ENCODE data around the gene OVOL2. TPM values are rescaled to one million over a fixed set of nuclear protein-coding genes. Genes with fewer than 3 reads are reported as not detected.

OVOL2 gene
- polyA plus RNA-seq, 12 donors = 0.37 to 2.8 (median 1.2) TPM; not detected in 9

- DNase-seq = no peak
These were observed 67.3 kb downstream of the OVOL2 start for GRCh38 chr20:17990278-17990972.

GRCh38 chr20:17987988-17988387 lies 69.7 kb downstream of the OVOL2 start:
- DNase-seq = no peak

- DNase-seq = no peak
These were observed 72.2 kb downstream of the OVOL2 start for GRCh38 chr20:17985388-17986018.

- DNase-seq = no peak
These were observed 81.4 kb downstream of the OVOL2 start for GRCh38 chr20:17976305-17976704.

Other genes starting within 250 kb of the OVOL2 start
- 100 to 1,000 TPM in 9 of 12 donors, 10 to 100 TPM in 2, not detected in 1; 86.1 to 144 (median 117) TPM for gene SNX5, start 89.1 kb downstream of the OVOL2 start, polyA plus RNA-seq (ENCODE audit: insufficient read length in 12 of 12)
- gene MGME1, start 88.9 kb downstream of the OVOL2 start, polyA plus RNA-seq (ENCODE audit: insufficient read length in 12 of 12) = 10 to 100 TPM in 11 of 12 donors, not detected in 1; 16.4 to 30.5 (median 20.5) TPM
- gene KAT14, start 79.9 kb upstream of the OVOL2 start, polyA plus RNA-seq (ENCODE audit: insufficient read length in 12 of 12) = 10 to 100 TPM in 11 of 12 donors, not detected in 1; 17.2 to 24.6 (median 19.5) TPM
- gene PET117, start 79.9 kb upstream of the OVOL2 start, polyA plus RNA-seq (ENCODE audit: insufficient read length in 12 of 12) = 10 to 100 TPM in 6 of 12 donors, 1 to 10 TPM in 4, not detected in 2; 8.1 to 12.5 (median 10.2) TPM
- gene ZNF133, start 230.6 kb upstream of the OVOL2 start, polyA plus RNA-seq (ENCODE audit: insufficient read length in 12 of 12) = 10 to 100 TPM in 10 of 12 donors, 1 to 10 TPM in 1, not detected in 1; 5.4 to 21.6 (median 14.3) TPM